Tibial artery (tissue), 4 donors: ENCODE results near the gene SULT6B1.

Experiments
- DNase-seq, 2 donors: peaks; one replicate each; pipeline ENCODE4 v3.0.0-alpha.2; 2019
- H3K27ac ChIP-seq, 2 donors: fragments of 200-600 bp; sonication (generic) in 1 of 2; 1 replicate in 1 of 2; 2 replicates in 1 of 2; pipeline ENCODE4 v1.5.1; 2018 to 2019; ENCODE audit warnings: mild to moderate bottlenecking in 1 of 2
- H3K27me3 ChIP-seq, 2 donors: fragments of 200-600 bp; sonication (generic) in 1 of 2; one replicate each; pipeline versions ENCODE4 v1.5.1 to v1.6.0; 2016 to 2019
- H3K36me3 ChIP-seq, 3 donors: fragments of 200-600 bp; sonication (generic) in 2 of 3; one replicate each; pipeline ENCODE4 v1.5.1; 2016 to 2019; ENCODE audit warnings: mild to moderate bottlenecking in 2 of 3
- H3K4me1 ChIP-seq, 4 donors: fragments of 200-600 bp; sonication (generic) in 2 of 4; 1 replicate in 3 of 4; 2 replicates in 1 of 4; pipeline ENCODE4 v1.5.1; 2016 to 2019
- H3K4me3 ChIP-seq, 2 donors: fragments of 200-600 bp; sonication (generic) in 1 of 2; 1 replicate in 1 of 2; 2 replicates in 1 of 2; pipeline ENCODE4 v1.5.1; 2018 to 2019; ENCODE audit warnings: mild to moderate bottlenecking in 2 of 2
- H3K9me3 ChIP-seq, 3 donors: fragments of 200-600 bp; sonication (generic) in 1 of 3; one replicate each; pipeline ENCODE4 v1.5.1; 2016 to 2019
- intact Hi-C: fragments of 100-400 bp; cut with DNase I; formaldehyde crosslinking; loops from one replicate; pipeline ENCODE4 v1.15.0; 2023; ENCODE audit warnings: low total_unique reads
- TF ChIP-seq, protein P1 (sequence below), 2 experiments: fragments of 200-600 bp in 1 of 2; fragments of 450-650 bp in 1 of 2; IDR thresholded peaks; one replicate each; pipeline ENCODE4 v1.5.1; 2017 to 2019; ENCODE audit warnings: antibody characterized with exemption in 2 of 2, mild to moderate bottlenecking in 1 of 2, moderate library complexity in 1 of 2

SULT6B1 gene

DNA sequence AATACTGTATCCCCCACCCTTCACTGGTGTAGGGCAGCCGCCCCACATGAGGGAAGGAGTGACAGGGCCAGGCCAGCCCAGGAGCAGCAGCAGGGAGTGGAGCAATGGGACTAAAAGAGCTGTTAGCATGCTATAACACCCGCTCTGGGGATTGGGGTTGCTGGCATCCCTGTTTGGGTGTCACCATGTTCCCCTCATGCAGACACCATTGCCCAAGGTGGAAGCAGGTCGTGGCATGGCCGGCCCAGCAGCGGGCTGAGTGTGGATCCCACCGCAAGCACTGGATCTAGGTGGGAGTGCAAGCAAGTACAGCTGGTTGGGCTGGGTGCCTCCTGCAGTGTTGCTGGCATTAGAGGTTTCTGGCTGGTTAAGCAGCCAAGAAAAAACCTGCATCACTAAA lies 3.3 kb upstream of the SULT6B1 start:
- intact Hi-C loops: no loop called here
- Histone ChIP-seq H3K36me3 (no peaks in the 10 kb centered on the region), H3K9me3 (no peaks in the 10 kb centered on the region), H3K27ac (no peak overlapping the region), H3K4me3 (no peak overlapping the region), H3K27me3 (peaks cover 0 to 4% of the 10 kb centered on the region in 2 donors), H3K4me1 (no peaks in the 10 kb centered on the region)
- DNase-seq: no peak
- TF ChIP-seq, protein P1, sequence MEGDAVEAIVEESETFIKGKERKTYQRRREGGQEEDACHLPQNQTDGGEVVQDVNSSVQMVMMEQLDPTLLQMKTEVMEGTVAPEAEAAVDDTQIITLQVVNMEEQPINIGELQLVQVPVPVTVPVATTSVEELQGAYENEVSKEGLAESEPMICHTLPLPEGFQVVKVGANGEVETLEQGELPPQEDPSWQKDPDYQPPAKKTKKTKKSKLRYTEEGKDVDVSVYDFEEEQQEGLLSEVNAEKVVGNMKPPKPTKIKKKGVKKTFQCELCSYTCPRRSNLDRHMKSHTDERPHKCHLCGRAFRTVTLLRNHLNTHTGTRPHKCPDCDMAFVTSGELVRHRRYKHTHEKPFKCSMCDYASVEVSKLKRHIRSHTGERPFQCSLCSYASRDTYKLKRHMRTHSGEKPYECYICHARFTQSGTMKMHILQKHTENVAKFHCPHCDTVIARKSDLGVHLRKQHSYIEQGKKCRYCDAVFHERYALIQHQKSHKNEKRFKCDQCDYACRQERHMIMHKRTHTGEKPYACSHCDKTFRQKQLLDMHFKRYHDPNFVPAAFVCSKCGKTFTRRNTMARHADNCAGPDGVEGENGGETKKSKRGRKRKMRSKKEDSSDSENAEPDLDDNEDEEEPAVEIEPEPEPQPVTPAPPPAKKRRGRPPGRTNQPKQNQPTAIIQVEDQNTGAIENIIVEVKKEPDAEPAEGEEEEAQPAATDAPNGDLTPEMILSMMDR (IDR thresholded peaks at IDR 0.05): no peak

DNA sequence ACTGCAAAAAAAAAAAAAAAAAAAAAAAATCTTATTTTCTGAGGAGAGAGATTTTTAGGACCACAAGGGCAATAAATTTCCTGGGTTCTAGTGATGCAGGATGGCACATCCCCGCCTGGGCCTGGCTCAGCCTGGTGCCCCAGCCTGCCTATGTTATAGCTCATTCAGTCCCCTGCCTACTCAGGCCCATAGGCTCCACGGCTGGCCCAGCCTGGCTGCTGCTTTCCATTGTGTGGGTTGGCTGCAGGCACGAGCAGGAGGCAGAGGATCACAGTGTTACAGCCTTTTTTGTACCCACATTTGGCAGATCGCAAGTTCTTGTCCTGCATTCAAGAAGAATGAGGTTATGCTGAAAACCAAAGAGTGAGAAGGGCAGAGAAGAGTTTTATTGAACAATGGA lies 2.8 kb upstream of the SULT6B1 start:
- intact Hi-C loops: no loop called here
- TF ChIP-seq, protein P1 (IDR thresholded peaks at IDR 0.05): no peak
- Histone ChIP-seq H3K36me3 (no peaks in the 10 kb centered on the region), H3K27me3 (peaks cover 0 to 4% of the 10 kb centered on the region in 2 donors), H3K4me1 (no peaks in the 10 kb centered on the region), H3K9me3 (no peaks in the 10 kb centered on the region), H3K27ac (no peak overlapping the region), H3K4me3 (no peak overlapping the region)
- no peak for DNase-seq

DNA sequence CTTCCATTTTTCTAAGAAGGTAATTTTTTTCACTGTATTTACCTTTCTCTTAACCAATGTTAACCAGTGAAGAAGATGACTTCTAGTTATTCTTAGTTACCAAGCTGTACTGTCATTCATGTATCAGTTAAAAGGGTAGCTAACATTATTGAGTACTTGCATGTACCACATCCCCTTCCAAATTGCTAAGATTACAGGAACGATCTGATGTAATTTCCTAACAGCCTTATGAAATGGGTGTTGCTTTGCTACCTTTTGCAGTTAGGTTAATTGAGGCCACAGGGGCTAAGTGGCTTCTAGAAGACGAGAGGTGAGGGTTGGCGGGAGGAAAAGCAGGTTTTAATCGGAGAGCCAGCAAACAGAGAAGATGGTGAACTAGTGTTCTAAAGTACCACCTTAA lies 1.8 kb upstream of the SULT6B1 start:
- DNase-seq: no peak
- H3K9me3 ChIP-seq: no peaks in the 10 kb centered on the region
- peaks cover 0 to 4% of the 10 kb centered on the region in 2 donors for H3K27me3 ChIP-seq
- no peak overlapping the region for H3K27ac ChIP-seq
- H3K36me3 ChIP-seq: no peaks in the 10 kb centered on the region
- H3K4me1 ChIP-seq: no peaks in the 10 kb centered on the region
- H3K4me3 ChIP-seq: no peak overlapping the region
- TF ChIP-seq, protein P1 (IDR thresholded peaks at IDR 0.05): no peak
- intact Hi-C loops: no loop called here

DNA sequence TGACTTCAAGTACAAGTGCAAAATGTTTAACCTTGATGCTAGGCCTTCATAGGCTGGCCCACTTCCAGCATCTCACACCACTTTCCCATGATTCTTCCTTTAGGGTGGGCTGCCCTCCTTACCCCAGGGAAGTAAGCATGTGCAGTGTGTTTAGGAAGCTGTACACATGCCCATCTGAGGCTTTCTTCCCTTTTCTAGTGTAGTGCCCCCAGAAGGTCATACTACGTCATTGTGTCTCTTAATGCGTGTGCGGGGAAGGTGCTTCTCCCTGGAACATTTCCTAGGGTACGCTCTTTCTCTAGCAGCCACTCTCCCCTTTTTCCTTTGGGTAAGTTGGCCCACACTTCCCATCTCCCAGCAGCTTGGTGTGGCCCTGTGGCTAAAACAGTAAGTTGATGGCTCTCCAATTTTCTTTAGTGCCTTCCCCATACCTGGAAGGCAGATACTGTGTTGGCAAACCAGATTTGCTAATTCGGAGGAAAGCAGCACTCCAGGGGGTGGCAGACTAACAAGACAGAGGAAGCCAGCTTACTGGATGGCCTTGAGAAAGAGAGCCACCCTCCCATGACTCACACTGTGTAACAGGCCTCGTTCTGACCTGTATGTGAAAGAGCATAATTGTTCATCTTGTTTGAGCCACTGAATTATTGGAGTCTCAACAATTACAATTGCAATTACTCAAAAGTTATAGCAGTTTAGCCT lies 1.1 kb upstream of the SULT6B1 start:
- intact Hi-C loops: no loop called here
- Histone ChIP-seq H3K27ac (no peak overlapping the region), H3K36me3 (no peaks in the 10 kb centered on the region), H3K4me1 (no peaks in the 10 kb centered on the region), H3K4me3 (no peak overlapping the region), H3K27me3 (peaks cover 0 to 4% of the 10 kb centered on the region in 2 donors), H3K9me3 (no peaks in the 10 kb centered on the region)
- no peak for DNase-seq
- TF ChIP-seq, protein P1 (IDR thresholded peaks at IDR 0.05): no peak

DNA sequence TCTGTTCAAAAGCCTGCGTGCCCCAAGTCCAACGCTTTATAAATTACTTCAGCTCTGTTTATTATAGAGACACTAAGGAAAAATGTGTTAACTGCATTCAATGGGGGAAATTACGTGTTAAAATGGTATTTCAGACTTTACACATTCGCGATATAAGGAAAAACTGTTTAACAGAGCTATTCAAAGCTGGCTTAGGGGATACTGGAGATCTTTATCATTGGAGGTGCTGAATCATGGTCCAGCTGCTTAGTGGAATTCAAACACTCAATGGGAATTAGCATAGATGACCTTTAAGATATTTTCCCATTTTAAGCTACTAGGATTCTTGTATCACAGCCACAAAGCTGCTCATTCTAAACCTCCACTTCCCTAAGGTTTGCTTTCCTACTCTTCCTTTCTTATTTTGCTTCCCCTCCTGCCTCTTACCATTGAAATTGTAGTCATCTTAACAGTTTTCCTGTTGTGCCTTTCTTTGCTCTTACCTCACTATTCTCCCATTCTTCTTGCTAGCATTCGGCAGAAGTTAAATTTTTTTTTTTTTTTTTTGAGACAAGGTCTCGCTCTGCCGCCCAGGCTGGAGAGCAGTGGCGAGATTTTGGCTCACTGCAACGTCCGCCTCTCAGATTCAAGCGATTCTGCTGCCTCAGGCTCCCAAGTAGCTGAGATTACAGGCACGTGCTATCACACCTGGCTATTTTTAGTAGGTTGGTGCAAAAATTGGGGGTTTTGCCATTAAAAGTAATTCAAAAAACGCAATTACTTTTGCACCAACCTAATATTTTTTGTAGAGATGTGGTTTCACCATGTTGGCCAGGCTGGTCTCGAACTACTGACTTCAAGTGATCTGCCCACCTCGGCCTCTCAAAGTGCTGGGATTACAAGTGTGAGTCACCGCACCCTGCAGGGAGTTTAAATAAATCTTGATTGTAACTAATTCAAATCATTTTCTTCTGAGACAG lies 6.5 kb downstream of the SULT6B1 start:
- Histone ChIP-seq H3K27ac (no peak overlapping the region), H3K4me3 (no peak overlapping the region), H3K27me3 (no peaks in the 10 kb centered on the region), H3K9me3 (no peaks in the 10 kb centered on the region), H3K36me3 (no peaks in the 10 kb centered on the region), H3K4me1 (no peaks in the 10 kb centered on the region)
- DNase-seq: no peak
- intact Hi-C loops: no loop called here
- TF ChIP-seq, protein P1 (IDR thresholded peaks at IDR 0.05): no peak
